Activated naive CD8-positive, alpha-beta T cell treated with anti-CD3 and anti-CD28 coated beads, Interleukin-2, amount 50 U/mL, for 24 hours (primary cell): ENCODE measurements around the gene TPRG1L.
A peak's percentile ranks its signal among the peaks of the same experiment; 100 is the strongest.

ENCODE experiments used
- ATAC-seq: fragments of 150-1000 bp; cut with Tn5 transposase; one replicate; pipeline ENCODE4 v1.10.0; 2021
- DNase-seq: peaks from one replicate; pipeline ENCODE4 v3.0.0; 2021
- H3K27ac Mint-ChIP-seq: one replicate; pipeline ENCODE4 v1.8.0; 2021; ENCODE audit warnings: mild to moderate bottlenecking, mixed read lengths
- H3K27me3 Mint-ChIP-seq: one replicate; pipeline ENCODE4 v1.8.0; 2021; ENCODE audit warnings: mixed read lengths
- H3K36me3 Mint-ChIP-seq: one replicate; pipeline ENCODE4 v1.8.0; 2021; ENCODE audit warnings: low read depth, mixed read lengths
- H3K4me1 Mint-ChIP-seq: one replicate; pipeline ENCODE4 v1.8.0; 2021; ENCODE audit warnings: mixed read lengths
- H3K4me3 Mint-ChIP-seq: one replicate; pipeline ENCODE4 v1.8.0; 2021; ENCODE audit warnings: mild to moderate bottlenecking, moderate library complexity, mixed read lengths
- H3K9me3 Mint-ChIP-seq: one replicate; pipeline ENCODE4 v1.8.0; 2021; ENCODE audit warnings: mixed read lengths

The TPRG1L gene

DNA sequence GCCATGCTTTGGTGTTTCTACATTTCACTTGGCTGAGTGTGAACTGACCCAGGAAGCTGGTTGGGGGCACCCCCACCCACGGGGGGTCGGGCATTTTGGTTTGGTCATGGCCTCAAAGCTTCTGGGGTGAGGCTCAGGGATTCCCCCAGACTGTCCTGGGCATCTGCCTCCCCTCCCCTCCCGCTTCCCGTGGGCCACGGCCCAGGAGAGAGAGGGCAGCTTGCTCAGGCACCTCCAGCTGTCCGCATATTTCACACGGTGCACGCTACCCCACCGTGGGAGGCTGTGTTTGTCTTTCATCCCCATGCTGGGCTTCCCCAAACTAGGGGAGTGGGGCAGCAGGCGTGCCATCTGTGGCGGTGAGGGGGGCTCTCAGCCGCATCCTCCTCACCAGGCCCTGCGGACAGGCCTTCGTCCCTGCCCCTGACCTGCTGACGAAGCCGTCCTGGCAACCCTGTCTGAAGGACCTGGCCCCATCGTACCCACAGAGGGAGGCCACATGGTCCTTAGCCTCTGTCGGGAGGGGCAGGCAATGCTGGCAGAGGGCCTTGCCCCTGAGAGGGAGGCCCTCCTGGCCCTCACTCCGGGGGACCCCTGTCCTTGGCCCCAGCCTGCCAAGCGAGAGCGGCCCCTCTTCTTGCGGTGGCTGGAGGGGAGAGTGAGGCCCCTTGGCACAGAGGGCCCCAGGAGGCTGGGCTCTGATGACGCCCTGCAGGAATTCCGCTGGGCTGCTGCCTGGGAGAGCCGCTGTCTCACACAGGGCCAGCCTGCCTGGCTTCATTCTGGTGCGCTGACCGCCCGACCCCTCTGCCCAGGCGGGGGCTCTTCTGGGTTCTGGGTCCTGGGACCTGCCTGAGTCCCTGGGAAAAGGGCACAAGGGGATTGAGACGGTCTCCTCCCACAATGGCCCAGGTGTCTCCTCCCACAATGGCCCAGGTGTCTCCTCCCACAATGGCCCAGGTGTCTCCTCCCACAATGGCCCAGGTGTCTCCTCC, 49.6 kb downstream of the TPRG1L start:
- DNase-seq (no peak), ATAC-seq (no peak)
- H3K36me3 Mint-ChIP-seq = no peaks in the 10 kb centered on the region
- no peak overlapping the region for H3K4me3 Mint-ChIP-seq
- H3K27ac Mint-ChIP-seq = no peak overlapping the region
- peaks cover 6% of the 10 kb centered on the region for H3K27me3 Mint-ChIP-seq
- no peaks in the 10 kb centered on the region for H3K9me3 Mint-ChIP-seq
- H3K4me1 Mint-ChIP-seq = peaks cover 23% of the 10 kb centered on the region

DNA sequence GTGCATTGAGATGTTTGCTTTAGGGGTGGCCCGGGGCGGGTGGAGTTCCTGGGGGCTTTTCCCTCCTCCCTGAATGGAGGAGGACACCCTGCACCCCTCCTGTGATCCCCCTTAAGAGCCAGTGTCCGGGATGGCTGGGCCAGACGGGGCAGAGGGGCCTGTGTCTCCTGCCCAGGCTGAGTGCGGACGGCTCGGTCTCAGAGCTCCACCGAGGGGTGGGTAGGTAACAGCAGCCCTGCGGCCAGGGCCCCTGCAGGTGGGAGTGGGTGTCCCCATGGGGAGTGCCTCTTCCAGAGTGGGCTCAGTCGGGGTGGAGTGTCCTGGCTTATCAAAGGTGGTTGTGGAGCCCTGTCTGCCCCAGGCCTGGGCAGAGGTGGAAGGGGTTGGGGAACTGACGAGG, 50.6 kb downstream of the TPRG1L start:
- H3K9me3 Mint-ChIP-seq = no peaks in the 10 kb centered on the region
- H3K36me3 Mint-ChIP-seq = no peaks in the 10 kb centered on the region
- H3K4me3 Mint-ChIP-seq = no peak overlapping the region
- DNase-seq (no peak), ATAC-seq (no peak)
- peaks cover 25% of the 10 kb centered on the region for H3K4me1 Mint-ChIP-seq
- peaks cover 14% of the 10 kb centered on the region for H3K27me3 Mint-ChIP-seq
- no peak overlapping the region for H3K27ac Mint-ChIP-seq

- peaks cover 25% of the 10 kb centered on the region for H3K4me1 Mint-ChIP-seq
- no peaks in the 10 kb centered on the region for H3K36me3 Mint-ChIP-seq
- H3K4me3 Mint-ChIP-seq = no peak overlapping the region
- peaks cover 13% of the 10 kb centered on the region for H3K27me3 Mint-ChIP-seq
- DNase-seq (peak; percentile 46), ATAC-seq (peak; percentile 56)
- no peaks in the 10 kb centered on the region for H3K9me3 Mint-ChIP-seq
- H3K27ac Mint-ChIP-seq = no peak overlapping the region
These were observed 52.0 kb downstream of the TPRG1L start for GRCh38 chr1:3676581-3677470.

- Mint-ChIP-seq H3K4me1 (peaks cover 25% of the 10 kb centered on the region), H3K4me3 (no peak overlapping the region), H3K9me3 (no peaks in the 10 kb centered on the region), H3K27me3 (peaks cover 10% of the 10 kb centered on the region), H3K27ac (no peak overlapping the region), H3K36me3 (no peaks in the 10 kb centered on the region)
- DNase-seq (no peak), ATAC-seq (no peak)
These were observed 52.7 kb downstream of the TPRG1L start for GRCh38 chr1:3677484-3677883.

GRCh38 chr1:3678361-3679097, 53.7 kb downstream of the TPRG1L start:
- DNase-seq (no peak), ATAC-seq (no peak)
- Mint-ChIP-seq H3K27ac (no peak overlapping the region), H3K36me3 (no peaks in the 10 kb centered on the region), H3K4me1 (peaks cover 21% of the 10 kb centered on the region), H3K9me3 (no peaks in the 10 kb centered on the region), H3K27me3 (peaks cover 10% of the 10 kb centered on the region), H3K4me3 (no peak overlapping the region)

- H3K4me1 Mint-ChIP-seq = peaks cover 20% of the 10 kb centered on the region
- ATAC-seq = no peak
- H3K9me3 Mint-ChIP-seq = no peaks in the 10 kb centered on the region
- H3K36me3 Mint-ChIP-seq = no peaks in the 10 kb centered on the region
- H3K27me3 Mint-ChIP-seq = peaks cover 11% of the 10 kb centered on the region
- H3K27ac Mint-ChIP-seq = no peak overlapping the region
- no peak overlapping the region for H3K4me3 Mint-ChIP-seq
- DNase-seq = no peak
These were observed 54.3 kb downstream of the TPRG1L start for GRCh38 chr1:3679098-3679555.
